Endodermal cell (in vitro differentiated cells): Measurements from ENCODE around the gene CUX1. TPM values are rescaled to one million over a fixed set of nuclear protein-coding genes. Genes with fewer than 3 reads are reported as not detected.
"Not testable (repeated sequence)": the region's sequence is repeated elsewhere in the genome, so short reads cannot be mapped to it uniquely, and the experiment has no call there.

Source experiments
- DNase-seq: peaks from one replicate; pipeline ENCODE4 v3.0.0-alpha.2; 2017
- H3K27ac ChIP-seq: 2 replicates; pipeline ENCODE4 v1.5.1; 2013; ENCODE audit warnings: mild to moderate bottlenecking, low read depth, low read length, moderate library complexity
- H3K27me3 ChIP-seq: 2 replicates; pipeline ENCODE4 v1.6.1; 2013; ENCODE audit warnings: mild to moderate bottlenecking, low read length, moderate library complexity; ENCODE audit not compliant: insufficient read depth, control insufficient read depth, poor library complexity, severe bottlenecking
- H3K36me3 ChIP-seq: 2 replicates; pipeline ENCODE4 v1.7.0; 2013; ENCODE audit warnings: mild to moderate bottlenecking, low read length, moderate library complexity; ENCODE audit not compliant: control insufficient read depth, insufficient read depth
- H3K4me1 ChIP-seq: one replicate; pipeline ENCODE4 v1.7.0; 2013; ENCODE audit warnings: low read length; ENCODE audit not compliant: control insufficient read depth, insufficient read depth
- H3K4me3 ChIP-seq: 2 replicates; pipeline ENCODE4 v1.5.1; 2013; ENCODE audit warnings: mild to moderate bottlenecking, low read length, moderate library complexity
- H3K9ac ChIP-seq: 2 replicates; pipeline ENCODE4 v1.6.1; 2013; ENCODE audit warnings: mild to moderate bottlenecking, low read length, moderate library complexity; ENCODE audit not compliant: poor library complexity, severe bottlenecking; ENCODE audit errors: extremely low read depth
- H3K9me3 ChIP-seq: 2 replicates; pipeline ENCODE4 v1.6.1; 2013; ENCODE audit warnings: mild to moderate bottlenecking, low read length, moderate library complexity; ENCODE audit not compliant: control insufficient read depth
- H3K27ac Mint-ChIP-seq: 2 replicates; pipeline ENCODE4 v1.8.0; 2020; ENCODE audit warnings: mixed read lengths
- H3K27me3 Mint-ChIP-seq: 2 replicates; pipeline ENCODE4 v1.8.0; 2021; ENCODE audit warnings: mild to moderate bottlenecking, mixed read lengths; ENCODE audit not compliant: insufficient read depth
- H3K36me3 Mint-ChIP-seq: 2 replicates; pipeline ENCODE4 v1.8.0; 2020; ENCODE audit warnings: low read depth, mixed read lengths
- H3K4me1 Mint-ChIP-seq: 2 replicates; pipeline ENCODE4 v1.8.0; 2020; ENCODE audit warnings: mixed read lengths
- H3K4me3 Mint-ChIP-seq: 2 replicates; pipeline ENCODE4 v1.8.0; 2020; ENCODE audit warnings: mild to moderate bottlenecking, moderate library complexity, mixed read lengths
- H3K9me3 Mint-ChIP-seq: 2 replicates; pipeline ENCODE4 v1.8.0; 2020; ENCODE audit warnings: mild to moderate bottlenecking, mixed read lengths
- WGBS, 2 experiments: methylation state at CpG; one replicate each; pipeline versions ENCODE4 v1.1.5 to v1.1.7; 2013; ENCODE audit warnings: missing lambda C conversion rate in 2 of 2, mixed read lengths in 1 of 2; ENCODE audit not compliant: insufficient coverage in 1 of 2, insufficient read length in 1 of 2; 5-methylcytosine and 5-hydroxymethylcytosine counted together
- total RNA-seq, 2 donors: library from RNA; stranded (reverse); fragmentation: NEBNext Ultra II Directional in 1 of 2; extraction: Animal tissue kit (Norgen Biotek cat#: 25700) in 1 of 2; gene quantifications; 2 replicates in 1 of 2; 3 replicates in 1 of 2; pipeline ENCODE4 v1.2.1, GENCODE V29; 2021
- TF ChIP-seq, protein P1 (sequence below): fragments of 200-600 bp; sonication (generic); conservative IDR thresholded peaks from 2 replicates; pipeline ENCODE4 v1.5.0; 2021; ENCODE audit warnings: antibody characterized with exemption, mild to moderate bottlenecking

CUX1 gene
- total RNA-seq, 2 donors from 2014 or later = 85.1 to 108 TPM

DNA sequence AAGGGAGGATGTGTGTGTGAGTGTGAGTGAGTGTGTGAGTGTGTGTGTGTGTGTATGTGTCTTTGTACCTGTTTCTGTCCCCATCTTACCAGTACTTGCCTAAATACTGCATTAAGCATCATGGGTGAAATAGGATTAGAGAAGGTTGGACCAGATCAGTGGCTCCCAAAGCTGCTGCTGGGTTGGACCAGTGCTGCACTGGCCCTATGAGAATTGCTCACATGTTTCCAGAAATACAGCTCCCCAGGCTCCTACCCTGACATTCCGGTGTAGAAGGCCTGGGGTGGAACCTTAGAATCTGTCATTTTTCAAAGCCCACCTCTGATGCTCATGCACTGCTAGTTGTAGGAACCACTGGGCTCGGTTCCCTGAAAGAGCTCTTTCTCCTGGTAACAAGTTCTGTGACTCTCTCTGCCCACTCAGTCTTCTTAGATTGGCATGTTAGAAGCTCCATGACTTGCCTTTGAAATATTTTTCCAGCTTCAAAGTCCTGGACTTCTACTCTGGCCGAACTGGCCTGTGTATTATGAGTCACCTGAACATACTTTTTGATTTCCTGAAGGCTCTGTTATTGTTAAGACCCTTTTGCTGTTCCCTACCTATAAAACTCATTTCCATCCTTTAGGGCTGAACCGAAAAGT, 224.7 kb downstream of the CUX1 start:
- H3K27me3 Mint-ChIP-seq = no peaks in the 10 kb centered on the region
- no peak for DNase-seq
- Histone ChIP-seq H3K27ac (no peak overlapping the region), H3K4me1 (no peaks in the 10 kb centered on the region), H3K9me3 (no peaks in the 10 kb centered on the region), H3K9ac (no peak overlapping the region), H3K36me3 (no peaks in the 10 kb centered on the region), H3K4me3 (no peak overlapping the region), H3K27me3 (no peaks in the 10 kb centered on the region)
- H3K27ac Mint-ChIP-seq = peak overlapping the region; percentile 8
- peaks cover 5% of the 10 kb centered on the region for H3K4me1 Mint-ChIP-seq
- no peaks in the 10 kb centered on the region for H3K9me3 Mint-ChIP-seq
- no peak overlapping the region for H3K4me3 Mint-ChIP-seq
- TF ChIP-seq, protein P1, sequence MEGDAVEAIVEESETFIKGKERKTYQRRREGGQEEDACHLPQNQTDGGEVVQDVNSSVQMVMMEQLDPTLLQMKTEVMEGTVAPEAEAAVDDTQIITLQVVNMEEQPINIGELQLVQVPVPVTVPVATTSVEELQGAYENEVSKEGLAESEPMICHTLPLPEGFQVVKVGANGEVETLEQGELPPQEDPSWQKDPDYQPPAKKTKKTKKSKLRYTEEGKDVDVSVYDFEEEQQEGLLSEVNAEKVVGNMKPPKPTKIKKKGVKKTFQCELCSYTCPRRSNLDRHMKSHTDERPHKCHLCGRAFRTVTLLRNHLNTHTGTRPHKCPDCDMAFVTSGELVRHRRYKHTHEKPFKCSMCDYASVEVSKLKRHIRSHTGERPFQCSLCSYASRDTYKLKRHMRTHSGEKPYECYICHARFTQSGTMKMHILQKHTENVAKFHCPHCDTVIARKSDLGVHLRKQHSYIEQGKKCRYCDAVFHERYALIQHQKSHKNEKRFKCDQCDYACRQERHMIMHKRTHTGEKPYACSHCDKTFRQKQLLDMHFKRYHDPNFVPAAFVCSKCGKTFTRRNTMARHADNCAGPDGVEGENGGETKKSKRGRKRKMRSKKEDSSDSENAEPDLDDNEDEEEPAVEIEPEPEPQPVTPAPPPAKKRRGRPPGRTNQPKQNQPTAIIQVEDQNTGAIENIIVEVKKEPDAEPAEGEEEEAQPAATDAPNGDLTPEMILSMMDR = no peak
- 91 to 93% methylated on average over 4 of the region's 4 CpGs for WGBS, 2 experiments
- peaks cover 21% of the 10 kb centered on the region for H3K36me3 Mint-ChIP-seq

DNA sequence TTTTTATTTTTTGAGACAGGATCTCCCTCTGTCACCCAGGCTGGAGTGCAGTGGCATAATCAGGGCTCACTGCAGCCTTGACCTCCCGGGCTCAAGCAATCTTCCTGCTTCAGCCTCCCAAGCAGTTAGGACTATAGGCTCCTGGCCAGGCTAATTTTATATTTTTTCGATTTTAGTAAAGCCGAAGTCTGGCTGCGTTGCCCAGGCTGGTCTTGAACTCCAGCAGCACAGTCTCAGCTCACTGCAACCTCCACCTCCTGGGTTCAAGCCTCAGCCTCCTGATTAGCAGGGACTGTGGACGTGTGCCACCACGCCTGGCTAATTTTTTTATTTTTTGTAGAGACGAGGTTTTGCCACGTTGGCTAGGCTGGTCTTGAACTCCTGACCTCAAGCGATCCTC, 225.4 kb downstream of the CUX1 start:
- H3K9ac ChIP-seq, H3K27ac ChIP-seq, H3K4me3 Mint-ChIP-seq, H3K27me3 ChIP-seq, H3K4me1 Mint-ChIP-seq, H3K27me3 Mint-ChIP-seq, H3K4me3 ChIP-seq, H3K4me1 ChIP-seq, DNase-seq, H3K9me3 Mint-ChIP-seq, H3K36me3 ChIP-seq, H3K9me3 ChIP-seq, H3K27ac Mint-ChIP-seq: not testable (repeated sequence)
- 96% methylated on average over 9 of the region's 9 CpGs for WGBS, 2 experiments
- H3K36me3 Mint-ChIP-seq = peaks cover 21% of the 10 kb centered on the region

DNA sequence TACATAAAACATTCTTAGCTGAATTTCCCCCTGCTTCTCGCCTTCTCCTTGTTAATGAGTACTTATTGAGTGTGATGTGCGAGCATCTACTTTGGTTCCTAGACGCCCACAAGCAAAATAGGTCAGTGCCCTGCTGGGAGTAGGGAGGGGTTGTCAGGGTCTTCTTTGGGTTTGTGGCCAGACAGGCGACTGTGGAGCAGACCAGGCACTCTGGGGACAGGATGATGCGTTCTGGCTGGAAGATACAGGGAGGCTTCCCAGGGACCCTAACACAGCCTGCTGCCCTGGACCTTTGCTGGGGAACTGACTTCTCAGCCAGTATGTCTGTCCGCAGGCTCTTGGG, 227.2 kb downstream of the CUX1 start:
- Histone ChIP-seq H3K36me3 (no peaks in the 10 kb centered on the region), H3K27me3 (no peaks in the 10 kb centered on the region), H3K9me3 (no peaks in the 10 kb centered on the region), H3K4me1 (no peaks in the 10 kb centered on the region), H3K4me3 (no peak overlapping the region), H3K27ac (no peak overlapping the region), H3K9ac (no peak overlapping the region)
- Mint-ChIP-seq H3K4me3 (no peak overlapping the region), H3K27me3 (no peaks in the 10 kb centered on the region), H3K27ac (peak overlapping the region; percentile 1), H3K4me1 (peaks cover 5% of the 10 kb centered on the region), H3K9me3 (no peaks in the 10 kb centered on the region), H3K36me3 (peaks cover 11% of the 10 kb centered on the region)
- 92% methylated on average over 2 to 6 of the region's 6 CpGs for WGBS, 2 experiments
- TF ChIP-seq, protein P1 = no peak
- no peak for DNase-seq
